Gastrocnemius medialis (tissue), 4 donors: Measurements from ENCODE around the gene ATP11A. TPM values are rescaled to one million over a fixed set of nuclear protein-coding genes. Genes with fewer than 3 reads are reported as not detected.

Experiments
- ATAC-seq, 2 donors: fragments of 150-250 bp; one replicate each; pipeline ENCODE4 v1.9.1; 2016
- DNase-seq, 2 donors: peaks; one replicate each; pipeline ENCODE4 v3.0.0-alpha.2; 2019
- H3K27ac ChIP-seq, 4 donors: fragments of 200-600 bp; sonication (generic); 1 replicate in 1 of 4; 2 replicates in 3 of 4; pipeline ENCODE4 v1.5.1; 2016 to 2018; ENCODE audit warnings: mild to moderate bottlenecking in 2 of 4, moderate library complexity in 1 of 4
- H3K27me3 ChIP-seq, 3 donors: fragments of 200-600 bp; sonication (generic) in 2 of 3; 1 replicate in 1 of 3; 2 replicates in 2 of 3; pipeline versions ENCODE4 v1.5.1 to v1.6.0; 2016 to 2019; ENCODE audit warnings: mild to moderate bottlenecking in 1 of 3, moderate library complexity in 1 of 3
- H3K36me3 ChIP-seq, 2 donors: fragments of 200-600 bp; sonication (generic) in 1 of 2; one replicate each; pipeline ENCODE4 v1.5.1; 2017 to 2018
- H3K4me1 ChIP-seq, 2 donors: fragments of 200-600 bp; sonication (generic) in 1 of 2; one replicate each; pipeline ENCODE4 v1.5.1; 2016 to 2017; ENCODE audit warnings: mild to moderate bottlenecking in 2 of 2
- H3K4me3 ChIP-seq, 4 donors: fragments of 200-600 bp; sonication (generic) in 3 of 4; 1 replicate in 1 of 4; 2 replicates in 3 of 4; pipeline ENCODE4 v1.5.1; 2016 to 2019; ENCODE audit warnings: mild to moderate bottlenecking in 2 of 4
- H3K9me3 ChIP-seq, 3 donors: fragments of 200-600 bp; sonication (generic) in 2 of 3; 1 replicate in 1 of 3; 2 replicates in 2 of 3; pipeline ENCODE4 v1.5.1; 2016 to 2019
- POLR2A ChIP-seq, 2 donors: fragments of 450-650 bp; IDR thresholded peaks; one replicate each; pipeline ENCODE4 v1.6.1; 2017; ENCODE audit warnings: antibody characterized with exemption in 2 of 2, mild to moderate bottlenecking in 2 of 2, moderate library complexity in 2 of 2
- in situ Hi-C, 4 donors: fragments of 200-750 bp; cut with MboI; loops; one replicate each; pipeline versions ENCODE4 v1.15.0 to v1.8.0; 2017; ENCODE audit warnings: low sequenced_read_pairs in 4 of 4
- intact Hi-C: fragments of 100-400 bp; cut with DNase I; formaldehyde crosslinking; loops from one replicate; pipeline ENCODE4 v1.15.1; 2023; ENCODE audit warnings: low total_unique reads
- total RNA-seq, 4 donors: library from RNA; depleted of rRNA; stranded (reverse); fragments of >200 nt; gene quantifications; one replicate each; pipeline versions ENCODE4 v1.1.0 to v1.2.3, GENCODE V29; 2016
- TF ChIP-seq, protein P1 (sequence below), 5 experiments: fragments of 450-650 bp in 3 of 5; fragments of 200-600 bp in 2 of 5; sonication (generic) in 2 of 5; IDR thresholded peaks in 4 of 5; conservative IDR thresholded peaks in 1 of 5; 1 replicate in 4 of 5; 2 replicates in 1 of 5; pipeline ENCODE4 v1.5.1; 2016 to 2019; ENCODE audit warnings: antibody characterized with exemption in 5 of 5, mild to moderate bottlenecking in 3 of 5, moderate library complexity in 3 of 5

ATP11A gene
- total RNA-seq, 4 donors from 2014 or later: 10.0 to 14.2 (median 12.6) TPM

- in situ Hi-C loops: no loop called here
- Histone ChIP-seq H3K27ac (no peak overlapping the region), H3K4me1 (peaks cover 4 to 6% of the 10 kb centered on the region in 2 donors), H3K9me3 (no peaks in the 10 kb centered on the region), H3K4me3 (no peak overlapping the region), H3K27me3 (no peaks in the 10 kb centered on the region), H3K36me3 (no peaks in the 10 kb centered on the region)
- DNase-seq: no peak
- no peak for ATAC-seq
- TF ChIP-seq, protein P1, sequence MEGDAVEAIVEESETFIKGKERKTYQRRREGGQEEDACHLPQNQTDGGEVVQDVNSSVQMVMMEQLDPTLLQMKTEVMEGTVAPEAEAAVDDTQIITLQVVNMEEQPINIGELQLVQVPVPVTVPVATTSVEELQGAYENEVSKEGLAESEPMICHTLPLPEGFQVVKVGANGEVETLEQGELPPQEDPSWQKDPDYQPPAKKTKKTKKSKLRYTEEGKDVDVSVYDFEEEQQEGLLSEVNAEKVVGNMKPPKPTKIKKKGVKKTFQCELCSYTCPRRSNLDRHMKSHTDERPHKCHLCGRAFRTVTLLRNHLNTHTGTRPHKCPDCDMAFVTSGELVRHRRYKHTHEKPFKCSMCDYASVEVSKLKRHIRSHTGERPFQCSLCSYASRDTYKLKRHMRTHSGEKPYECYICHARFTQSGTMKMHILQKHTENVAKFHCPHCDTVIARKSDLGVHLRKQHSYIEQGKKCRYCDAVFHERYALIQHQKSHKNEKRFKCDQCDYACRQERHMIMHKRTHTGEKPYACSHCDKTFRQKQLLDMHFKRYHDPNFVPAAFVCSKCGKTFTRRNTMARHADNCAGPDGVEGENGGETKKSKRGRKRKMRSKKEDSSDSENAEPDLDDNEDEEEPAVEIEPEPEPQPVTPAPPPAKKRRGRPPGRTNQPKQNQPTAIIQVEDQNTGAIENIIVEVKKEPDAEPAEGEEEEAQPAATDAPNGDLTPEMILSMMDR (IDR thresholded peaks at IDR 0.05 in 4 of 5, conservative IDR thresholded peaks at IDR 0.05 in 1 of 5): no peak
- TF ChIP-seq POLR2A (IDR thresholded peaks at IDR 0.05): no peak
- intact Hi-C loops: no loop called here
These were observed 84.6 kb downstream of the ATP11A start for GRCh38 chr13:112774448-112774792.

DNA sequence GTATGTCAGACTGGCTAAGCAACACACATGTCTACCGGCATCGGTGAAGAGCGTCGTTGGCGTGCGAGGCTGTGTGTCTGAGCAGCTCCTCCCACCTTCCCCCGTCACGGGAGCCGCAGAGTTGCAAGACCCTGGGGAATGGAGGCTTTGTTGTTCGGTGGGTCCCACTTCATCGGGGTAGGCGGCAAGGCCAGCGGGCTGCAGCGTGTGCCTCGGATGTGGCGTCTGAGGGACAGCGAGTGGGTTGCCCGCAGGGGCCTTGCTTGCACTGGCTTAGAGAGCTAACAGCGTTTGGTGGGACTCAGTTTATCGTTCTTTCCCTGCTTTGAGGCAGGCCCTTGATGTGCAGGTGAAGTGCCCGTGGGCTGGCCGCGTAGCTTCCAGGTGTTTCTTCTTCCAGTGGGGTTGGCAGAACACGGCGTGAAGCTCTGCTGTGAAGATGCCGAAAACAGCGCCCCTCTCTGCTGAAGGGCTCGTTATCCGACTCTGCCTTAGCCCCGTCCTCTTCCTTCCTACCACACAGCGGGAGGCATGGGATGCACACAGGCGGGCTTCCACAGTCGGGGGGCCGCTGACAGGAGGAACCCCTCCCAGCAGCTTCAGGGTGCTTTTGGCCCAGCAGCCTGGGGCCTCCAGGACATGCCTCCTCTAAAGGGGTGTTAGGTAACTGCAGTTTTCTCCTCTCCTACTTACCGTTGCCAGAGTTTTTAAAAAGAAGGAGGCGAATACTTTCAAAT, 85.2 kb downstream of the ATP11A start:
- ATAC-seq (no peak), DNase-seq (no peak)
- H3K27ac ChIP-seq: no peak overlapping the region
- no peak overlapping the region for H3K4me3 ChIP-seq
- H3K9me3 ChIP-seq: no peaks in the 10 kb centered on the region
- in situ Hi-C loops: no loop called here
- H3K4me1 ChIP-seq: peaks cover 0 to 3% of the 10 kb centered on the region in 2 donors
- H3K27me3 ChIP-seq: no peaks in the 10 kb centered on the region
- intact Hi-C loops: no loop called here
- TF ChIP-seq, protein P1 (IDR thresholded peaks at IDR 0.05 in 4 of 5, conservative IDR thresholded peaks at IDR 0.05 in 1 of 5): no peak
- no peak for TF ChIP-seq POLR2A (IDR thresholded peaks at IDR 0.05)
- no peaks in the 10 kb centered on the region for H3K36me3 ChIP-seq

- intact Hi-C loops (no loop called here), in situ Hi-C loops (no loop called here)
- Histone ChIP-seq H3K27me3 (no peaks in the 10 kb centered on the region), H3K36me3 (no peaks in the 10 kb centered on the region), H3K4me1 (peaks cover 0 to 3% of the 10 kb centered on the region in 2 donors), H3K9me3 (no peaks in the 10 kb centered on the region), H3K4me3 (no peak overlapping the region), H3K27ac (no peak overlapping the region)
- DNase-seq: no peak
- TF ChIP-seq, protein P1 (IDR thresholded peaks at IDR 0.05 in 4 of 5, conservative IDR thresholded peaks at IDR 0.05 in 1 of 5): no peak
- no peak for TF ChIP-seq POLR2A (IDR thresholded peaks at IDR 0.05)
- ATAC-seq: no peak
These were observed 86.0 kb downstream of the ATP11A start for GRCh38 chr13:112775791-112776279.

GRCh38 chr13:112776354-112776753, 86.5 kb downstream of the ATP11A start:
- no peak for ATAC-seq
- TF ChIP-seq, protein P1 (IDR thresholded peaks at IDR 0.05 in 4 of 5, conservative IDR thresholded peaks at IDR 0.05 in 1 of 5): no peak
- no peak for TF ChIP-seq POLR2A (IDR thresholded peaks at IDR 0.05)
- Histone ChIP-seq H3K27ac (no peak overlapping the region), H3K27me3 (no peaks in the 10 kb centered on the region), H3K36me3 (no peaks in the 10 kb centered on the region), H3K4me1 (peaks cover 0 to 3% of the 10 kb centered on the region in 2 donors), H3K4me3 (no peak overlapping the region), H3K9me3 (no peaks in the 10 kb centered on the region)
- in situ Hi-C loops: no loop called here
- intact Hi-C loops: no loop called here
- DNase-seq: no peak
